Right lobe of liver (tissue), 6 donors: ENCODE measurements around the gene PDE4C. TPM values are rescaled to one million over a fixed set of nuclear protein-coding genes. Genes with fewer than 3 reads are reported as not detected.
A peak's percentile ranks its signal among the peaks of the same experiment; 100 is the strongest.

ENCODE experiments used
- ATAC-seq, 4 donors: fragments of 200-7000 bp; cut with Tn5 transposase; one replicate each; pipeline ENCODE4 v1.9.1; 2020; ENCODE audit warnings: mild to moderate bottlenecking in 4 of 4, moderate library complexity in 4 of 4
- DNase-seq, 3 donors: peaks; one replicate each; pipeline ENCODE4 v3.0.0-alpha.2; 2020
- H3K27ac ChIP-seq, 3 donors: fragments of 200-600 bp; one replicate each; pipeline ENCODE4 v1.8.0; 2022
- H3K27me3 ChIP-seq, 2 donors: fragments of 200-600 bp; one replicate each; pipeline ENCODE4 v1.8.0; 2022
- H3K36me3 ChIP-seq, 4 donors: fragments of 200-600 bp; sonication (generic) in 1 of 4; one replicate each; pipeline versions ENCODE4 v1.5.1 to v1.8.0; 2017 to 2022; ENCODE audit warnings: control low read depth in 1 of 4
- H3K4me1 ChIP-seq, 4 donors: fragments of 200-600 bp; sonication (generic) in 1 of 4; one replicate each; pipeline versions ENCODE4 v1.5.1 to v1.8.0; 2017 to 2022; ENCODE audit warnings: control low read depth in 1 of 4
- H3K4me3 ChIP-seq, 3 donors: fragments of 200-600 bp; one replicate each; pipeline ENCODE4 v1.8.0; 2022
- H3K9me3 ChIP-seq, 4 donors: fragments of 200-600 bp; sonication (generic) in 1 of 4; one replicate each; pipeline versions ENCODE4 v1.5.1 to v1.8.0; 2017 to 2022; ENCODE audit warnings: control low read depth in 1 of 4
- CTCF ChIP-seq, 4 donors: fragments of 200-600 bp in 3 of 4; fragments of 450-650 bp in 1 of 4; IDR thresholded peaks; one replicate each; pipeline versions ENCODE4 v1.5.1 to v1.8.0; 2016 to 2022; ENCODE audit warnings: antibody characterized with exemption in 4 of 4, mild to moderate bottlenecking in 2 of 4
- POLR2A ChIP-seq: fragments of 450-650 bp; IDR thresholded peaks from one replicate; pipeline ENCODE4 v1.6.1; 2017; ENCODE audit warnings: antibody characterized with exemption, mild to moderate bottlenecking
- WGBS: methylation state at CpG from one replicate; pipeline ENCODE4 v1.1.6; 2018; ENCODE audit warnings: low coverage, low lambda C conversion rate; ENCODE audit not compliant: insufficient coverage; ENCODE audit errors: missing lambda C conversion rate; 5-methylcytosine and 5-hydroxymethylcytosine counted together
- intact Hi-C, 2 donors: fragments of 100-400 bp; cut with DNase I; formaldehyde crosslinking; loops; one replicate each; pipeline versions ENCODE4 v1.11.2 to v1.14.1; 2022
- total RNA-seq, 6 experiments: library from RNA; depleted of rRNA in 2 of 6; stranded (reverse); fragments of >200 nt in 2 of 6; fragmentation: NEBNext Ultra II Directional in 3 of 6; extraction: Animal tissue kit (Norgen Biotek cat#: 25700) in 3 of 6; gene quantifications; one replicate each; pipeline versions ENCODE4 v1.1.0 to v1.2.4, GENCODE V29; 2016 to 2023
- donor health status: DM: no; HTN: yes; CAD: no.
- donor health status: DM: no; HTN: no; CAD: no.
- donor health status: DM: no; HTN: no; CAD: no.
- donor health status: DM: no; HTN: yes; CAD: no.
- donor health status: DM: no; HTN: yes; CAD: no.

PDE4C gene
- total RNA-seq, 6 experiments from 2014 or later, result 0.25 to 1.1 (median 0.57) TPM

GRCh38 chr19:18202778-18203407, 23.3 kb downstream of the PDE4C start:
- Histone ChIP-seq H3K4me1 (peaks cover 0 to 8% (median 0%) of the 10 kb centered on the region in 4 donors), H3K36me3 (peaks cover 0 to 7% (median 1%) of the 10 kb centered on the region in 4 donors), H3K27ac (peak overlapping the region in 1 of 3 donors; percentile 64), H3K9me3 (no peaks in the 10 kb centered on the region), H3K27me3 (no peaks in the 10 kb centered on the region), H3K4me3 (peak overlapping the region; percentile 58 to 75 (median 71))
- TF ChIP-seq CTCF (IDR thresholded peaks at IDR 0.05) (peak in 2 of 4 donors; percentile 16 to 26), POLR2A (no peak)
- 0% methylated on average over 1 of the region's 32 CpGs for WGBS
- intact Hi-C loops, result no loop called here
- ATAC-seq, result no peak
- DNase-seq, result peak in 2 of 3 donors; percentile 46 to 64

GRCh38 chr19:18202397-18202777, 23.9 kb downstream of the PDE4C start:
- Histone ChIP-seq H3K4me3 (no peak overlapping the region), H3K27me3 (no peaks in the 10 kb centered on the region), H3K9me3 (no peaks in the 10 kb centered on the region), H3K27ac (no peak overlapping the region), H3K4me1 (peaks cover 0 to 8% (median 0%) of the 10 kb centered on the region in 4 donors), H3K36me3 (peaks cover 0 to 7% (median 1%) of the 10 kb centered on the region in 4 donors)
- WGBS, result 58% methylated on average over 2 of the region's 24 CpGs
- DNase-seq, result no peak
- intact Hi-C loops, result no loop called here
- TF ChIP-seq POLR2A (no peak), CTCF (IDR thresholded peaks at IDR 0.05) (no peak)
- no peak for ATAC-seq

GRCh38 chr19:18198374-18198773, 27.9 kb downstream of the PDE4C start:
- no peak overlapping the region for H3K27ac ChIP-seq
- no peak for TF ChIP-seq CTCF (IDR thresholded peaks at IDR 0.05)
- no peak for TF ChIP-seq POLR2A
- DNase-seq, result no peak
- ATAC-seq, result no peak
- no peaks in the 10 kb centered on the region for H3K27me3 ChIP-seq
- H3K36me3 ChIP-seq, result peaks cover 0 to 7% (median 1%) of the 10 kb centered on the region in 4 donors
- no peaks in the 10 kb centered on the region for H3K9me3 ChIP-seq
- intact Hi-C loops, result no loop called here
- 92% methylated on average over 3 of the region's 6 CpGs for WGBS
- H3K4me1 ChIP-seq, result peaks cover 0 to 14% (median 2%) of the 10 kb centered on the region in 4 donors
- H3K4me3 ChIP-seq, result no peak overlapping the region

- intact Hi-C loops, result no loop called here
- no peak overlapping the region for H3K4me3 ChIP-seq
- H3K36me3 ChIP-seq, result peaks cover 0 to 7% (median 1%) of the 10 kb centered on the region in 4 donors
- H3K9me3 ChIP-seq, result no peaks in the 10 kb centered on the region
- TF ChIP-seq POLR2A, result no peak
- no peak for TF ChIP-seq CTCF (IDR thresholded peaks at IDR 0.05)
- no peak overlapping the region for H3K27ac ChIP-seq
- H3K4me1 ChIP-seq, result peaks cover 0 to 10% (median 2%) of the 10 kb centered on the region in 4 donors
- 77% methylated on average over 2 of the region's 6 CpGs for WGBS
- ATAC-seq, result no peak
- no peaks in the 10 kb centered on the region for H3K27me3 ChIP-seq
- DNase-seq, result no peak
Observed at GRCh38 chr19:18197941-18198340, 28.3 kb downstream of the PDE4C start.
